22Rv1 (cell line): ENCODE data around the gene NKIRAS2.

ENCODE experiments used
- CTCF ChIP-seq: fragments of 450-650 bp; IDR thresholded peaks from 2 replicates; pipeline ENCODE4 v1.5.1; 2017; ENCODE audit warnings: mild to moderate bottlenecking
- ZFX ChIP-seq: fragments of 450-650 bp; IDR thresholded peaks from 2 replicates; pipeline ENCODE4 v1.6.1; 2017; ENCODE audit warnings: antibody characterized with exemption, borderline replicate concordance

DNA sequence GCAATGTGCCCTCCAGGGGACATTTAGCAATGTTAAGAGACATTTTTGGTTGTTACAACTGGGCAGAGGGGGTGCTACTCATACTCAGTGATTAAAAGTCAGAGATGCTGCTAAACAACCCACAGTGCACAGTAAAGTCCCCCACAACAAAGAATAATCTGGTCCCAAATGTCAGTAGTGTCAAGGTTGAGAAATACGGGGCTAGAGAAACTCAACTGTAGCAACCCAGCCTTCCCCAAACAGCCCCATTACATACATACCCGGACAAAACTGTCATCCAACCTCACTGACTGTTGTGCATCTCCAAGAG, 23.1 kb upstream of the NKIRAS2 start:
- TF ChIP-seq CTCF (no peak), ZFX (no peak)
